Transverse colon (tissue), 3 donors: Measurements from ENCODE around the gene RNASE1.

Source experiments
- POLR2A ChIP-seq: fragments of 450-650 bp; IDR thresholded peaks from one replicate; pipeline ENCODE4 v1.6.1; 2016; ENCODE audit warnings: antibody characterized with exemption, mild to moderate bottlenecking, moderate library complexity
- TF ChIP-seq, protein P1 (sequence below), 5 experiments: fragments of 200-600 bp in 3 of 5; fragments of 450-650 bp in 2 of 5; sonication (generic) in 3 of 5; IDR thresholded peaks; 1 replicate in 2 of 5; 2 replicates in 3 of 5; pipeline ENCODE4 v1.5.1; 2016 to 2017; ENCODE audit warnings: antibody characterized with exemption in 5 of 5, inconsistent platforms in 3 of 5, mild to moderate bottlenecking in 2 of 5, moderate library complexity in 1 of 5

DNA sequence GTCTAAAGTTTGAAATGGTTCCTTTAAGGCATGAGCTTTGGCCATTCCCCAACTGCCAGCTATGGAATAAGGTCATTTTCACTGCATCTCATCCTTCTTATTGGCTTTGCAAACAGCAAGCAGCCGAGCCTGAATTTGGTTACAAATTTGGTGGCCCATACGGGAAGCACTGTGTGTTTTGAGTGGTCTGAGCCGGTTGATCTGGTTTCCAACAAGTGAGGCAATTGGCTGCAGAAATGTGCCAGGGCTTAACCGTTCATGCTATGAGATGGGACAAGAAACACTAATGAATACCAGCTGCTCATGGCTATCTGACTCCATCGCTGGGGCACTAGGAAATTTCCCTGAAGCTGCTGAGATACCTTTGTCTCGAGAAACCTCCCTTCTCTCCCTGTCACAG, 47.6 kb downstream of the RNASE1 start:
- no peak for TF ChIP-seq POLR2A
- TF ChIP-seq, protein P1, sequence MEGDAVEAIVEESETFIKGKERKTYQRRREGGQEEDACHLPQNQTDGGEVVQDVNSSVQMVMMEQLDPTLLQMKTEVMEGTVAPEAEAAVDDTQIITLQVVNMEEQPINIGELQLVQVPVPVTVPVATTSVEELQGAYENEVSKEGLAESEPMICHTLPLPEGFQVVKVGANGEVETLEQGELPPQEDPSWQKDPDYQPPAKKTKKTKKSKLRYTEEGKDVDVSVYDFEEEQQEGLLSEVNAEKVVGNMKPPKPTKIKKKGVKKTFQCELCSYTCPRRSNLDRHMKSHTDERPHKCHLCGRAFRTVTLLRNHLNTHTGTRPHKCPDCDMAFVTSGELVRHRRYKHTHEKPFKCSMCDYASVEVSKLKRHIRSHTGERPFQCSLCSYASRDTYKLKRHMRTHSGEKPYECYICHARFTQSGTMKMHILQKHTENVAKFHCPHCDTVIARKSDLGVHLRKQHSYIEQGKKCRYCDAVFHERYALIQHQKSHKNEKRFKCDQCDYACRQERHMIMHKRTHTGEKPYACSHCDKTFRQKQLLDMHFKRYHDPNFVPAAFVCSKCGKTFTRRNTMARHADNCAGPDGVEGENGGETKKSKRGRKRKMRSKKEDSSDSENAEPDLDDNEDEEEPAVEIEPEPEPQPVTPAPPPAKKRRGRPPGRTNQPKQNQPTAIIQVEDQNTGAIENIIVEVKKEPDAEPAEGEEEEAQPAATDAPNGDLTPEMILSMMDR (IDR thresholded peaks at IDR 0.05): no peak
